Measurements from ENCODE around the gene CYP2S1. TPM values are rescaled to one million over a fixed set of nuclear protein-coding genes. Genes with fewer than 3 reads are reported as not detected.

CYP2S1 gene
- total RNA-seq, 1 experiment from 2014 or later: 191 TPM

GRCh38 chr19:41244117-41244516, 51.1 kb downstream of the CYP2S1 start:
- Mint-ChIP-seq H3K4me1 (no peaks in the 10 kb centered on the region), H3K27ac (no peak overlapping the region), H3K27me3 (ENCODE audit: low read depth) (no peaks in the 10 kb centered on the region), H3K9me3 (peaks cover 9% of the 10 kb centered on the region), H3K36me3 (peaks cover 18% of the 10 kb centered on the region), H3K4me3 (no peak overlapping the region)
- DNase-seq (ENCODE audit: low spot score) (no peak), ATAC-seq (no peak)
- ChIA-PET CTCF (no interaction called here), POLR2A (no interaction called here)
- TF ChIP-seq CREM (CRISPR knock-in tag; IDR thresholded peaks at IDR 0.05) (no peak), NR2C2 (CRISPR knock-in tag; IDR thresholded peaks at IDR 0.05) (no peak), ZSCAN18 (CRISPR knock-in tag; IDR thresholded peaks at IDR 0.05) (no peak), TP53 (CRISPR knock-in tag; IDR thresholded peaks at IDR 0.05) (no peak), ZBTB43 (CRISPR knock-in tag; IDR thresholded peaks at IDR 0.05) (no peak), CDX4 (CRISPR knock-in tag; IDR thresholded peaks at IDR 0.05; ENCODE audit: borderline replicate concordance) (no peak), PREB (CRISPR knock-in tag; IDR thresholded peaks at IDR 0.05; ENCODE audit: borderline replicate concordance) (no peak), MYBL2 (CRISPR knock-in tag; IDR thresholded peaks at IDR 0.05) (no peak), E2F5 (CRISPR knock-in tag; IDR thresholded peaks at IDR 0.05) (no peak), E2F4 (CRISPR knock-in tag; IDR thresholded peaks at IDR 0.05; ENCODE audit: borderline replicate concordance, low read depth) (no peak), CTCF (IDR thresholded peaks at IDR 0.05) (no peak), KAT7 (CRISPR knock-in tag; IDR thresholded peaks at IDR 0.05; ENCODE audit: borderline replicate concordance) (no peak), TEAD4 (CRISPR knock-in tag; IDR thresholded peaks at IDR 0.05) (no peak), OVOL2 (CRISPR knock-in tag; IDR thresholded peaks at IDR 0.05; ENCODE audit: borderline replicate concordance) (no peak), SMAD4 (CRISPR knock-in tag; IDR thresholded peaks at IDR 0.05) (no peak), IRF1 (CRISPR knock-in tag; IDR thresholded peaks at IDR 0.05) (no peak)

GRCh38 chr19:41245843-41246242, 52.8 kb downstream of the CYP2S1 start:
- H3K27ac Mint-ChIP-seq: no peak overlapping the region
- no peaks in the 10 kb centered on the region for H3K4me1 Mint-ChIP-seq
- ChIA-PET POLR2A (no interaction called here), CTCF (interaction anchor here (1.5 kb wide), 1 partner anchor 42 kb away, joined by 7 read pairs; no protein-coding TSS in a partner anchor)
- peaks cover 21% of the 10 kb centered on the region for H3K36me3 Mint-ChIP-seq
- ATAC-seq (no peak), DNase-seq (ENCODE audit: low spot score) (no peak)
- H3K9me3 Mint-ChIP-seq: peaks cover 9% of the 10 kb centered on the region
- no peaks in the 10 kb centered on the region for H3K27me3 Mint-ChIP-seq (ENCODE audit: low read depth)
- H3K4me3 Mint-ChIP-seq: no peak overlapping the region
- TF ChIP-seq FOXK1 (CRISPR knock-in tag; IDR thresholded peaks at IDR 0.05): no peak
- no peak for TF ChIP-seq ZNF423 (CRISPR knock-in tag; IDR thresholded peaks at IDR 0.05)
- no peak for TF ChIP-seq CBFB (CRISPR knock-in tag; IDR thresholded peaks at IDR 0.05; ENCODE audit: low read depth)
- TF ChIP-seq HMGXB4 (CRISPR knock-in tag; IDR thresholded peaks at IDR 0.05): no peak
- TF ChIP-seq PRRX2 (CRISPR knock-in tag; IDR thresholded peaks at IDR 0.05): no peak
- TF ChIP-seq AR (CRISPR knock-in tag; IDR thresholded peaks at IDR 0.05): no peak
- TF ChIP-seq OVOL2 (CRISPR knock-in tag; IDR thresholded peaks at IDR 0.05; ENCODE audit: borderline replicate concordance): no peak
